MM.1S (cell line): ENCODE data around the gene SC5D.

Experiments used
- DNase-seq: peaks from one replicate; pipeline ENCODE4 v3.0.0-alpha.2; 2015
- H2AFZ ChIP-seq: fragments of 300-600 bp; sonication (generic); 2 replicates; pipeline ENCODE4 v1.6.0; 2016; ENCODE audit warnings: antibody characterized with exemption, low read length
- H3F3A ChIP-seq: fragments of 300-600 bp; sonication (generic); 2 replicates; pipeline ENCODE4 v1.6.1; 2016; ENCODE audit warnings: mild to moderate bottlenecking, antibody characterized with exemption, low read length, moderate library complexity, mixed read lengths; ENCODE audit not compliant: insufficient read depth
- H3K27ac ChIP-seq: fragments of 300-600 bp; sonication (generic); 2 replicates; pipeline ENCODE4 v1.5.1; 2016; ENCODE audit warnings: mild to moderate bottlenecking, low read length
- H3K27me3 ChIP-seq: fragments of 300-600 bp; sonication (generic); replicated peaks from 2 replicates; pipeline ENCODE4 v1.6.0; 2016; ENCODE audit warnings: low read length; ENCODE audit not compliant: insufficient read depth
- H3K36me3 ChIP-seq: fragments of 300-600 bp; sonication (generic); replicated peaks from 2 replicates; pipeline ENCODE4 v1.6.1; 2016; ENCODE audit warnings: mild to moderate bottlenecking, low read length, mixed read lengths; ENCODE audit not compliant: insufficient read depth
- H3K4me1 ChIP-seq: fragments of 300-600 bp; sonication (generic); 2 replicates; pipeline ENCODE4 v1.6.1; 2016; ENCODE audit warnings: low read length, mixed read lengths
- H3K4me2 ChIP-seq: fragments of 300-600 bp; sonication (generic); 2 replicates; pipeline ENCODE4 v1.6.0; 2016; ENCODE audit warnings: low read depth, low read length
- H3K4me3 ChIP-seq: fragments of 300-600 bp; sonication (generic); 2 replicates; pipeline ENCODE4 v1.5.1; 2016; ENCODE audit warnings: low read length, mixed read lengths
- H3K79me2 ChIP-seq: fragments of 300-600 bp; sonication (generic); 2 replicates; pipeline ENCODE4 v1.6.1; 2016; ENCODE audit warnings: mixed run types, low read length, mixed read lengths
- H3K9ac ChIP-seq: fragments of 300-600 bp; sonication (generic); 2 replicates; pipeline ENCODE4 v1.6.1; 2016; ENCODE audit warnings: low read length, mixed read lengths
- H3K9me2 ChIP-seq: fragments of 300-600 bp; sonication (generic); replicated peaks from 2 replicates; pipeline ENCODE4 v1.6.1; 2016; ENCODE audit warnings: mild to moderate bottlenecking, low read length, mixed read lengths; ENCODE audit not compliant: insufficient read depth
- H3K9me3 ChIP-seq: fragments of 300-600 bp; sonication (generic); replicated peaks from 2 replicates; pipeline ENCODE4 v1.6.1; 2016; ENCODE audit warnings: mild to moderate bottlenecking, low read length, mixed read lengths; ENCODE audit not compliant: insufficient read depth
- H4K20me1 ChIP-seq: fragments of 300-600 bp; sonication (generic); 2 replicates; pipeline ENCODE4 v1.6.1; 2016; ENCODE audit warnings: mild to moderate bottlenecking, low read length, moderate library complexity, mixed read lengths; ENCODE audit not compliant: insufficient read depth
- CTCF ChIP-seq: fragments of 300-600 bp; sonication (generic); IDR thresholded peaks from 2 replicates; pipeline ENCODE4 v1.5.1; 2016; ENCODE audit warnings: antibody characterized with exemption, low read length, mixed read lengths
- EZH2 ChIP-seq: fragments of 300-600 bp; sonication (generic); optimal IDR thresholded peaks from 2 replicates; pipeline ENCODE3; 2017; ENCODE audit warnings: low read depth, mild to moderate bottlenecking, antibody characterized with exemption, low read length, mixed read lengths
- EZH2phosphoT487 ChIP-seq: fragments of 300-600 bp; sonication (generic); IDR thresholded peaks from 2 replicates; pipeline ENCODE4 v1.6.1; 2018; ENCODE audit warnings: antibody characterized with exemption, low read length

SC5D gene

GRCh38 chr11:121344824-121345223 is 52.3 kb downstream of the SC5D start:
- no peak for TF ChIP-seq CTCF
- TF ChIP-seq EZH2: no peak
- H3K9ac ChIP-seq: no peak overlapping the region
- H4K20me1 ChIP-seq: no peaks in the 10 kb centered on the region
- H3K9me3 ChIP-seq: no peaks in the 10 kb centered on the region
- DNase-seq: no peak
- no peaks in the 10 kb centered on the region for H3K36me3 ChIP-seq
- no peak overlapping the region for H3K4me2 ChIP-seq
- no peak overlapping the region for H3K27ac ChIP-seq
- H3K79me2 ChIP-seq: no peaks in the 10 kb centered on the region
- H2AFZ ChIP-seq: no peak overlapping the region
- H3K27me3 ChIP-seq: no peaks in the 10 kb centered on the region
- no peak overlapping the region for H3K4me3 ChIP-seq
- no peaks in the 10 kb centered on the region for H3K4me1 ChIP-seq
- no peaks in the 10 kb centered on the region for H3K9me2 ChIP-seq
- no peaks in the 10 kb centered on the region for H3F3A ChIP-seq

GRCh38 chr11:121347094-121347493 is 54.5 kb downstream of the SC5D start:
- H3K4me1 ChIP-seq: no peaks in the 10 kb centered on the region
- H3K9ac ChIP-seq: no peak overlapping the region
- H3K27me3 ChIP-seq: no peaks in the 10 kb centered on the region
- H3K9me3 ChIP-seq: no peaks in the 10 kb centered on the region
- no peak overlapping the region for H3K4me3 ChIP-seq
- DNase-seq: no peak
- no peak overlapping the region for H2AFZ ChIP-seq
- no peaks in the 10 kb centered on the region for H3K79me2 ChIP-seq
- no peaks in the 10 kb centered on the region for H3F3A ChIP-seq
- H3K4me2 ChIP-seq: no peak overlapping the region
- no peak for TF ChIP-seq EZH2phosphoT487
- no peak for TF ChIP-seq CTCF
- TF ChIP-seq EZH2: no peak
- no peaks in the 10 kb centered on the region for H3K36me3 ChIP-seq
- H3K9me2 ChIP-seq: no peaks in the 10 kb centered on the region
- H4K20me1 ChIP-seq: no peaks in the 10 kb centered on the region
- H3K27ac ChIP-seq: no peak overlapping the region

- no peaks in the 10 kb centered on the region for H3F3A ChIP-seq
- H3K27me3 ChIP-seq: no peaks in the 10 kb centered on the region
- no peaks in the 10 kb centered on the region for H3K9me3 ChIP-seq
- H3K36me3 ChIP-seq: no peaks in the 10 kb centered on the region
- H2AFZ ChIP-seq: no peak overlapping the region
- H3K9me2 ChIP-seq: no peaks in the 10 kb centered on the region
- H3K27ac ChIP-seq: no peak overlapping the region
- H3K4me1 ChIP-seq: no peaks in the 10 kb centered on the region
- DNase-seq: no peak
- no peak overlapping the region for H3K4me2 ChIP-seq
- H3K9ac ChIP-seq: no peak overlapping the region
- H3K79me2 ChIP-seq: no peaks in the 10 kb centered on the region
- TF ChIP-seq EZH2phosphoT487: no peak
- no peak for TF ChIP-seq CTCF
- no peak for TF ChIP-seq EZH2
- H3K4me3 ChIP-seq: no peak overlapping the region
- H4K20me1 ChIP-seq: no peaks in the 10 kb centered on the region
These were observed 55.2 kb downstream of the SC5D start for GRCh38 chr11:121347813-121348212.
